Adrenal gland (tissue), 12 donors: Measurements from ENCODE around the gene STIM1. TPM values are rescaled to one million over a fixed set of nuclear protein-coding genes. Genes with fewer than 3 reads are reported as not detected.

ENCODE experiments used
- DNase-seq, 7 donors: peaks; one replicate each; pipeline ENCODE4 v3.0.0-alpha.2; 2019 to 2020
- H3K27ac ChIP-seq, 5 donors: fragments of 200-600 bp; sonication (generic) in 4 of 5; 1 replicate in 3 of 5; 2 replicates in 2 of 5; pipeline versions ENCODE4 v1.5.1 to v1.8.0; 2016 to 2020; ENCODE audit warnings: mild to moderate bottlenecking in 1 of 5
- H3K27me3 ChIP-seq: fragments of 200-600 bp; 2 replicates; pipeline ENCODE4 v1.8.0; 2021
- H3K36me3 ChIP-seq, 2 donors: fragments of 200-600 bp; replicated peaks in 1 of 2; 1 replicate in 1 of 2; 2 replicates in 1 of 2; pipeline versions ENCODE4 v1.5.1 to v1.8.0; 2018 to 2022
- H3K4me1 ChIP-seq, 2 donors: fragments of 200-600 bp; replicated peaks in 1 of 2; 1 replicate in 1 of 2; 2 replicates in 1 of 2; pipeline versions ENCODE4 v1.5.1 to v1.8.0; 2018 to 2021
- H3K4me3 ChIP-seq, 4 donors: fragments of 200-600 bp; sonication (generic) in 3 of 4; one replicate each; pipeline ENCODE4 v1.5.1; 2016 to 2018
- H3K9me3 ChIP-seq, 3 donors: fragments of 200-600 bp; sonication (generic) in 1 of 3; replicated peaks in 1 of 3; 1 replicate in 2 of 3; 2 replicates in 1 of 3; pipeline versions ENCODE4 v1.5.1 to v1.8.0; 2016 to 2021
- POLR2A ChIP-seq, 2 donors: fragments of 450-650 bp; IDR thresholded peaks; one replicate each; pipeline ENCODE4 v1.6.1; 2017; ENCODE audit warnings: antibody characterized with exemption in 2 of 2, mild to moderate bottlenecking in 2 of 2, moderate library complexity in 1 of 2
- WGBS, 4 donors: extraction: QIAGEN DNeasy Blood & Tissue Kit in 2 of 4; methylation state at CpG; one replicate each; pipeline versions ENCODE4 v1.1.5 to v1.1.7; 2013 to 2017; 5-methylcytosine and 5-hydroxymethylcytosine counted together
- intact Hi-C, 2 donors: fragments of 100-400 bp; cut with DNase I; formaldehyde crosslinking; loops; one replicate each; pipeline versions ENCODE4 v1.14.1 to v1.15.0; 2022 to 2023
- polyA plus RNA-seq, 3 donors: library from polyadenylated mRNA; stranded (reverse); fragments of 200-250 nt in 2 of 3; fragments of 350-450 nt in 1 of 3; fragmentation: Illumina TruSeq in 1 of 3; extraction: RNeasy Lipid Tissue Mini Kit (QIAGEN cat#74804) in 1 of 3; gene quantifications; one replicate each; pipeline ENCODE4 v1.2.3, GENCODE V29; 2013 to 2014
- total RNA-seq, 9 donors: library from RNA; depleted of rRNA in 4 of 9; stranded (reverse); fragments of >200 nt in 4 of 9; fragments of 120-200 nt in 1 of 9; fragmentation: NEBNext Ultra II Directional in 1 of 9; extraction: Animal tissue kit (Norgen Biotek cat#: 25700) in 1 of 9; gene quantifications; one replicate each; pipeline versions ENCODE4 v1.1.0 to v1.2.4, GENCODE V29; 2013 to 2023
- TF ChIP-seq, protein P1 (sequence below), 6 experiments: fragments of 450-650 bp in 4 of 6; fragments of 200-600 bp in 2 of 6; sonication (generic) in 1 of 6; IDR thresholded peaks; 1 replicate in 5 of 6; 2 replicates in 1 of 6; pipeline versions ENCODE4 v1.5.1 to v1.8.0; 2016 to 2021; ENCODE audit warnings: antibody characterized with exemption in 6 of 6, mild to moderate bottlenecking in 2 of 6, moderate library complexity in 1 of 6
- donor health status: healthy with polysubstance abuse.
- donor health status: Bipolar disorder and iron deficiency.
- donor health status: DM: yes; HTN: yes; CAD: no.
- donor health status: DM: no; HTN: no; CAD: no.
- donor health status: DM: no; HTN: no; CAD: no.
- donor health status: DM: yes; HTN: yes; CAD: no.

The STIM1 gene
- total and polyA plus RNA-seq, 12 donors, result 7.8 to 44.1 (median 32.5) TPM

DNA sequence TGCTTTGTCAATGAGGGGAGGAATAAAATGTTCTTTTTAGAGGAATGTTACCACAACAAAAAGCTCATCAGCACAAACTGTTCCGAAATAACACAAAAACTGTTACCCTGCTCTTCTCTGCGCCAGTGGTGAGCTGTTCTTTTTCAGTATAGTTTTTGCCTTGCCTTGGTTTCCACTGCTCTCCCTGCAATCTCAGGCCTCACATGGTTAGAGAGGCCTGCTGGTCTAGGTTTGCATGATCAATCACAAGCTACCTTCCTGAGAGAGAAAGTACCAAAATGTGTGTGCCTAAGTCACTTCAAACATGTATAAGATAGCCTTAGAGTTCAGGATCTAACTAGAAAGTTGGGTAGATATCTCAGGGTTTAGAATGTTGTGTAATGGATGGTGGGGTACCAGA lies 114.6 kb downstream of the STIM1 start:
- H3K9me3 ChIP-seq, result no peaks in the 10 kb centered on the region
- no peaks in the 10 kb centered on the region for H3K27me3 ChIP-seq
- peaks cover 0 to 4% of the 10 kb centered on the region in 2 donors for H3K36me3 ChIP-seq
- DNase-seq, result no peak
- H3K27ac ChIP-seq, result peak overlapping the region in 1 of 5 donors; percentile 3
- peaks cover 0 to 7% of the 10 kb centered on the region in 2 donors for H3K4me1 ChIP-seq
- TF ChIP-seq POLR2A (IDR thresholded peaks at IDR 0.05), result no peak
- TF ChIP-seq, protein P1, sequence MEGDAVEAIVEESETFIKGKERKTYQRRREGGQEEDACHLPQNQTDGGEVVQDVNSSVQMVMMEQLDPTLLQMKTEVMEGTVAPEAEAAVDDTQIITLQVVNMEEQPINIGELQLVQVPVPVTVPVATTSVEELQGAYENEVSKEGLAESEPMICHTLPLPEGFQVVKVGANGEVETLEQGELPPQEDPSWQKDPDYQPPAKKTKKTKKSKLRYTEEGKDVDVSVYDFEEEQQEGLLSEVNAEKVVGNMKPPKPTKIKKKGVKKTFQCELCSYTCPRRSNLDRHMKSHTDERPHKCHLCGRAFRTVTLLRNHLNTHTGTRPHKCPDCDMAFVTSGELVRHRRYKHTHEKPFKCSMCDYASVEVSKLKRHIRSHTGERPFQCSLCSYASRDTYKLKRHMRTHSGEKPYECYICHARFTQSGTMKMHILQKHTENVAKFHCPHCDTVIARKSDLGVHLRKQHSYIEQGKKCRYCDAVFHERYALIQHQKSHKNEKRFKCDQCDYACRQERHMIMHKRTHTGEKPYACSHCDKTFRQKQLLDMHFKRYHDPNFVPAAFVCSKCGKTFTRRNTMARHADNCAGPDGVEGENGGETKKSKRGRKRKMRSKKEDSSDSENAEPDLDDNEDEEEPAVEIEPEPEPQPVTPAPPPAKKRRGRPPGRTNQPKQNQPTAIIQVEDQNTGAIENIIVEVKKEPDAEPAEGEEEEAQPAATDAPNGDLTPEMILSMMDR (IDR thresholded peaks at IDR 0.05), result no peak
- intact Hi-C loops, result no loop called here
- WGBS, 4 donors, result 85 to 94% (median 87%) methylated on average over 2 of the region's 2 CpGs
- no peak overlapping the region for H3K4me3 ChIP-seq

DNA sequence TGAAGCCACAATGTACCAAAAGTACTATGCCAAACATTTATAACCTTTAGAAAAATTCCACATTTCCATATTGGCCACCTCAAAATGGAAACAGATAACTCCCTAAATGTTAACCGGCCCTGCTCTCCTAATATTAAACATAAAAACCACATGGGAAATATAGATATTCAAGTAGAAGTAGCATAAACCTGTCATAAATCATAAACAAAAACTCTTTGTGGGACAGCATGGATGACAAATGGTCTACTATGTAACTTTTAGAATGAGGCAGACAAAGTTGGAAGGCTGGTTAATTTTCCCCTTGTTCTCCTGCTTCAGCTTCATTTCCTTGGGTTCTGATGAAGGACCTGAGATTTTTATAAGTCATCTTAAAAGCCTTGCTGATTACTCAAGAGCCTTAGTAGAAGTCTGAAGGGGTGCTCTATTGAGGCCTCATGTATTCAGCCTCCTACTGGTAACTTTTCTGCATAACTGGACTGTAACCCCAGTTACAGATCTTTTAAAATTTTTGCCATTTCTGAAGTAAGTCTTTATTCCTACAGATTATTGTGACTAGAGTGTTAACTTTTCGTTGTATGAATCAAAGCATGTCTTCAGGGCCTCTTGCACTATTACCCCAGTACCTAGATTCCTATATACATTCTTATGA lies 116.4 kb downstream of the STIM1 start:
- no peak for TF ChIP-seq POLR2A (IDR thresholded peaks at IDR 0.05)
- TF ChIP-seq, protein P1 (IDR thresholded peaks at IDR 0.05), result no peak
- intact Hi-C loops, result no loop called here

GRCh38 chr11:3972431-3972830 lies 117.0 kb downstream of the STIM1 start:
- 57 to 72% (median 62%) methylated on average over 1 of the region's 1 CpG for WGBS, 4 donors
- no peak for TF ChIP-seq POLR2A (IDR thresholded peaks at IDR 0.05)
- TF ChIP-seq, protein P1 (IDR thresholded peaks at IDR 0.05), result no peak
- no peaks in the 10 kb centered on the region for H3K4me1 ChIP-seq
- intact Hi-C loops, result no loop called here
- no peak overlapping the region for H3K27ac ChIP-seq
- no peak overlapping the region for H3K4me3 ChIP-seq
- peaks cover 0 to 4% of the 10 kb centered on the region in 2 donors for H3K36me3 ChIP-seq
- no peaks in the 10 kb centered on the region for H3K9me3 ChIP-seq
- DNase-seq, result no peak
- no peaks in the 10 kb centered on the region for H3K27me3 ChIP-seq

More for the DNA sequence above, 116.4 kb downstream of the STIM1 start:
- Histone ChIP-seq H3K27me3 (no peaks in the 10 kb centered on the region), H3K27ac (no peak overlapping the region), H3K4me1 (no peaks in the 10 kb centered on the region), H3K9me3 (no peaks in the 10 kb centered on the region), H3K4me3 (no peak overlapping the region), H3K36me3 (peaks cover 0 to 4% of the 10 kb centered on the region in 2 donors)
- DNase-seq, result no peak
- 86 to 94% (median 92%) methylated on average over 2 of the region's 2 CpGs for WGBS, 4 donors

- Histone ChIP-seq H3K27me3 (no peaks in the 10 kb centered on the region), H3K36me3 (no peaks in the 10 kb centered on the region), H3K4me3 (no peak overlapping the region), H3K27ac (no peak overlapping the region), H3K9me3 (no peaks in the 10 kb centered on the region), H3K4me1 (peaks cover 0 to 8% of the 10 kb centered on the region in 2 donors)
- 95 to 100% (median 100%) methylated on average over 1 of the region's 1 CpG for WGBS, 4 donors
- no peak for DNase-seq
- intact Hi-C loops, result no loop called here
- TF ChIP-seq, protein P1 (IDR thresholded peaks at IDR 0.05), result no peak
- no peak for TF ChIP-seq POLR2A (IDR thresholded peaks at IDR 0.05)
These were observed 121.6 kb downstream of the STIM1 start for GRCh38 chr11:3977078-3977477.
